HG03439 (cell line): Measurements from ENCODE around the gene NEUROG2.

Experiments
- ATAC-seq: cut with Tn5 transposase; IDR thresholded peaks from one replicate; pipeline ENCODE4 v1.9.1; 2021; ENCODE audit warnings: mild to moderate bottlenecking, moderate library complexity; ENCODE audit not compliant: unreplicated experiment

The NEUROG2 gene

GRCh38 chr4:112521123-112522023, 5.4 kb upstream of the NEUROG2 start:
- ATAC-seq, result no peak

GRCh38 chr4:112520598-112521122, 4.7 kb upstream of the NEUROG2 start:
- no peak for ATAC-seq

DNA sequence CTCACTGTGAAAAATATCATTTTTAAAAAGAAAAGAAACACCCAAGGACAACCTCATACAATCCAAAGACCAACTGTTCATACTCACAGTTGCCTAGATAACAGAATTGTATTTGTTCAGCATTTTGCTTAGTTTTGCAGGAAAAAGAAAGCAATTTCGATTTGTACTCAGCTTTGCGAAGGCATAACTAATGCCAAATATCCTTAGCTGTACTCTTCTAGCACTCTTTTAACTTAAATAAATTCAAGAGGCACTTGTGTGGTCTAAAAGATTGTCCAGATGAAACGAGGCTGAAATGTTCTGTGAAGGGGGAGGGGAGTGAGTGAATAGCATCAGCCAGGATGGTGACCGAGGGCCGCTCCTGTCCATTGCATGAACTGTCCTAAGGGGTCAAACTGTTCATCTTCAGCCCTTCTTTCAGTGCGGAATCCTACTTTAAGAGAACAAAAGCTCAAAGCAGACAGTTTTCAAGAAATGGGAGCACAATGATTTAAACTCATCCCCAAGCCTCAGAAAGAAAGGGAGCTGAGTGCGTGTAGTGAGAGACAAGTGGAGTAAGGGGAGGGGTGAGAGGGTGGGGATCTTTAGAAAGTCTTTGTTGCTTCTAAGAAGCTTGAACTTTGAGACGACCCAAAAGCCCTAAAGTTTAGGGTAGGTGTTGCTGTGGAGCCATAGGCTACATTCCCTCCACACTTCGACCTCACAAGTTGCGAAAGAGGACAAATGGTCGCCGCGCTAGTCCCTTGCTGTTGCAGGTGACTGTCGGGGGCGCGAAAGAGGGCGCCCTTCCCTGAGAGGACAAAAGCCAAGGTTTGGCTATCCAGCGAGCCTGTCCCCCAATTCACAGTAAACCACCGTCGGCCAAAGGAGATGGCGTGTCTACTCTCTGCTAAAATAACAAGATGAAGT, 4.0 kb upstream of the NEUROG2 start:
- no peak for ATAC-seq

DNA sequence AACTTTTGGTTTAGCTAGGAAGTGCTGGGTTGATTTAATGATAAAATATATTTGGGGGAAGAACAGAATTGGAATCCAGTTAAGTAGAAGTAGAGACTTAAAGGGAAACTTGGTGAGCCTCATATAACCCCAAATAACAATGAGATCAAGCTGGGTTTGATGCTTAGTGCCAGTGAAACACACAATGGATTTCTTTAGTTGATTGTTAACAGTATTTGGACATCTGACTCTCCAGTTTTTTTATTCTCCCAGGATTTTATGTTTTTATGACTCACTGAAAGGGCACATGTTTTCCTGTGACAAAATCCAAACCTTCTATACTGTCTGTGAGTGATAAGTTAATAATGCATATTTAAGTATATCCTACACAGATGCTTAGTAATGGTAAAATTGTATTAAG, 2.7 kb upstream of the NEUROG2 start:
- no peak for ATAC-seq

DNA sequence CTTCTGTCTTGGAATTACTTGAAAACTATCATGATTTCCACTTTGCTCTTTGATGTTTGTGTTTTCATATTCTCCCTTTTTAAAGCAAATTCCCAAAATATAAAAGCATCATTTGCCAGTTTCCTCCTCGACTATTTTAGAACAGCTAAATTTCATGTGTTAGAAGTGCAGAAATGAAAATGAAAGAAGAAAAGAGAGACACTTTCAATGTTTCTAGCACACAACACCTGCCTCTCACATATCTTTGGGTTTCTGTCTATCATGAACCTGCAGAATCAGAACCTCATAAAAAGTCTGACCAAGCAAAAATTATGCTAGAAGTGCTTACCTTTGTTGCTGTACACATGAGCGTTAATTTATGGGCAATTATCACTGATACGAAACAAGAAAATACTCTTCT, 1.9 kb upstream of the NEUROG2 start:
- no peak for ATAC-seq

DNA sequence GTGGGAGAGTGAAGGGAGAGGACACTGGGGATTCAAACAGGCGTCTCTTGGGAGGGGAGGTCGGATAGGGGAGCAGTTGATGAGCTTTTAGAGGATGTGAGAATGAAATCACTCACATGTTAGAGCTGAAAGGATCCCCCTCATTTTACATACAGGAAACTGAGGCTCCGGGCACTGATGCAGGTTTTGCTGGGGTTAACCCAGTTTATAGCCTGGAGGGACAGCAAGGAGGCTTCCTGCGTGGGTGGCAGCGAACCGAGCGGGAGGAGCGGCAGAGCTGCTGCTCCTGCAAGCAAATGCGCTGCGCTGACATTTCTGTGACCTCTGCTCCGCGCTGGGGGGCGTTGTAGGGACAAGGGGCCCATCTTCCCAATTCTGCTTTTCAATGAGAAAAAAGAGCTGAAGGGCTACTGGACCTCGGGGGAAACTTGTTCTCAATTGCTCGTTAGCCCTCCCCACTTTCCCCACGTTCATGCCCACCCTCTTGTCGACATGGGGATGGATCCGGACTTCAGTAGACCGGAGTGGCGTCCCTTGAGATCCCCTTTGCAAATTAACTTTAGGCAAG, 1.2 kb upstream of the NEUROG2 start:
- no peak for ATAC-seq

DNA sequence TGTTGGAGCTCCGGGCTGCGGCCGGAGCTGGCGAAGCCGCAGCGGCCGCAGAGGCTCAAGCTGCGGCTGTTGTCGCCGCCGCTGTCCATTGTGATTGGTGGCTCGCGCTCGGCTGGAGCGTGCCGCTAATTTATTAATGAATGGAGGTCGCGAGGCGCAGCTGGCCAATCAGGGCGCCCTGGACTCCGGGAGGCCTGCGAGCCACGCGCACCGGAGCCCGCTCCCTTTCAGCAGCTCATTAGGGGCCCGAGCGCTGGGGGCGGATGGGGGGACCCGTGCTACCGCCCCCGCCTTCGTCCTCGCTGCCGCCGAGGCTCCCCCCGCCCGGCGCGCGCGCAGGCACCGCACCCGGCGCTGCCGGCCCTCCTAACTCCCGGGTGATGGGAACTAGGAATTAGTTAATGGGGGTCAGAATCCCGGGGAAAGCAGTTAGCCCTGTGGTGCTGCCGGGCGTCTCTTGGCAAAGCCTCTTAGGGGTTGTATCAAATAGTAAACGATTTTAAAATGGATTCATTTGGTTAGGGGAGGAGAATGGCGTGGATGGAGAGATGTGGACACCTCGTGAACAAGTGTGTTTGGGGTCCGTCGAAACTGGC, 589 bp upstream of the NEUROG2 start:
- ATAC-seq, result peak; percentile 23

GRCh38 chr4:112515198-112516065, 548 bp downstream of the NEUROG2 start:
- ATAC-seq, result peak; percentile 48

GRCh38 chr4:112514647-112515197, 1.3 kb downstream of the NEUROG2 start:
- peak; percentile 13 for ATAC-seq

- ATAC-seq, result no peak
These were observed 1.9 kb downstream of the NEUROG2 start for GRCh38 chr4:112513971-112514646.

DNA sequence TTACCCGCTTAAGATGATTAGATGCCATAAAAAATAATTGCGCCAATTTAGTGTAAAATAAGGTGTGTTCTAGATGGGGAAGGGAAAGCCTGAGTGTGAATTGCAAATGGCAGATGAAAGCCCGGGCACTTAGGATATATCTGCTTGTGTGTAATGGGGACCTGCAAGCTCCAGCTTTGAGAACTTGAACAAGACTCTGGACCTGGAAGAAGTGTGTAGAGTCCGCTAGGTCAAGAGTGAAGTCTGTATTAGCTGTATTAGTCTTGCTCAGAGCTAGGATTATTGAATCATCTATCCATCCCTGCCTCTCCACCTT, 4.2 kb downstream of the NEUROG2 start:
- ATAC-seq, result no peak

- ATAC-seq, result no peak
These were observed 4.7 kb downstream of the NEUROG2 start for GRCh38 chr4:112511093-112511802.

- no peak for ATAC-seq
These were observed 5.5 kb downstream of the NEUROG2 start for GRCh38 chr4:112510291-112511092.

DNA sequence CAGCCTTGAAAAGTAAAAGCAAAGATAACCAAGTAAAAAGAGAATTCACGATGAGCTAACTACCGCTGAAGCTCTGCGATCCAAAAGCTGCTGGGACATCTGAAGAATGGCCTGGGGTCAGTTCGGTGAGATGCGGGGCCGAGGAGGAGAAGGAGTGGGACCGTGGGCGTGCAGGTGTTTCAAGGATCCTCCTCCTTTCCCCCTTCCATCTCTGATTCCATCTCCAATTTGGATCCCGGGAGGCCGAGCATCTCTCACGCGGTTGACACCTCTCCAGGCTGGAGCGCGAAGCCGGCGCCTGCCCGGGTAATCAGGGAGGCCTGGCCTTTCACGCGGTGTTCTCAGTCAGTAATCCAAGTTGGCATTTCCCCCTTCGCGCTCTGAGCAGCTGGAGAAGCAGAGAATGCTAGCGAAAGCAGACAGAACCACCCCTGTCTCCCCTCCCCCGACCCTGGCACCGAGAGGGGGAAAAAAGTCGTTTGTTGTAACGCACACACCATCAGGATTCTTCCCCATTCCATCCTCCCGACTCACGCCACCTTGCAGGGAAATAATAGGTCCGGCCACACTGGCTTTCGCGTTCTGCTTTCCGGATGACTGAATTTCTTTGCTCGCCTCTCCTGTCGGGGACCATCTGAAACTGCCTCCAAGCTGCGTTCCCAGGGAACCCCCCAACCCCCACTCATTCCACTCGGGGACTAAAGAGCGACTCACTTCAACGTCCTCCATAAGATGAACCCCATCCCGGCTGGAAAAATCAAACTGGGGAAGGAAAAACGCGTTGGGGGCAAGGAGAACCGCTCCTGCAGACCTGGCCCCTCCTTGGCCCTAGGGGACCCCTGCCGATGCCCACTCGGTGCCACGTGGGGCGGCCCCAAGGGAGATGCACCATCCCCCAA, 6.5 kb downstream of the NEUROG2 start:
- ATAC-seq, result no peak

DNA sequence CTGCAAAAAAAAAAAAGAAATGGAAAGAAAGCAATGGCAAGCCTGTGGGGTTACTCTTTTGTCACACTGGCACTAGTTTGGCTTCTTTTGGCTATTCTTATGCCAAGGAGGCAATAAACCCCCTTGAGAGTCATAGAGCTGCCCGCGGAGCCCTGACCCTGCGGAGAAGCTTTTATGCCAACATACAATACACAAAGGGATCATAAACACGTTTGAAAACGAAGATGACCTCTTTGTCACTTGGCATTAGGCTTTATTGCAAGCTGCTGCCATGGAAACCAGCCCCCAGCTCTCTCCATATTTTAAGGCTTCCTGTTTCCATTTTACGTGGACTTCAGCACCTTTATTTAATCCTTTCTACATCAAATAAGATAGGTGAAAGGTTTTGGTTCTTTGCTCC, 7.6 kb downstream of the NEUROG2 start:
- no peak for ATAC-seq

DNA sequence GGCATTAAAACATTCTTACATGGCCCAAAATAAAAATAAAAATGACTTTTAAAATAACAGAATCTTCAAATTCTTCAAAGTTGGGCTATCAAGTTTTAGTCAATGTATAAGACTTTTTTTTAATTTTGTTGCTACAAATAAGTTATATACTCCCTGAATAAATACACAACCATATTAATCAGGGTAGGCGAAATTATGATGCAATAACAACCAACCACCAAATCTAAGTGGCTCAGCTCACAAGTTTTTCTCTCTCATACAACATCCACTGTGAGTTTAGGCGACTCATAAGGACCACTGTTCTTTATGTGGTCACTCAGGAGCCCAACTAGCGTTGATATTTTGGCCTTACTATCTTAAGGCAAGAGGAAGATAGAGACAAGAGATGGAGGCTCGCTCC, 11.2 kb downstream of the NEUROG2 start:
- ATAC-seq, result no peak

DNA sequence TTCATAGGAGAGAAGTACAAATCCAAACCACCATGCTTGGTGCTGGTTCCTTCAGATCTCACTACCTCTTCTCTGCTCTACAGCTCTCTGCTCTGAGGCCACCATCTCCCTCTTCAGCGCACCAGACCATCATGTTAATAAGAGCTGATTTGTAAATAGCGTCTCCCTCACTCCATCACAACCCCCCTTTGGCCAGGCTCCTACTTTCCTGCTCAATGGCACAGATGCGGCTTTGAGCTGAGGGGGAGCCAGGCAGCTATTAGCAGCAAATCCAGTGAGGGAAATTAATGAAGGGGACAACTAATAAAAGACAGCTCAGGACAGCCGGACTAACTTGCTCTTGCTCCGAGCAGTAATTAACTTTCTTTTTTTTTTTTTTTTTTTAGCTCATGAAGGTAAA, 13.1 kb downstream of the NEUROG2 start:
- no peak for ATAC-seq
